ENCODE measurements around the gene CDCP1.

Gene CDCP1, protein sequence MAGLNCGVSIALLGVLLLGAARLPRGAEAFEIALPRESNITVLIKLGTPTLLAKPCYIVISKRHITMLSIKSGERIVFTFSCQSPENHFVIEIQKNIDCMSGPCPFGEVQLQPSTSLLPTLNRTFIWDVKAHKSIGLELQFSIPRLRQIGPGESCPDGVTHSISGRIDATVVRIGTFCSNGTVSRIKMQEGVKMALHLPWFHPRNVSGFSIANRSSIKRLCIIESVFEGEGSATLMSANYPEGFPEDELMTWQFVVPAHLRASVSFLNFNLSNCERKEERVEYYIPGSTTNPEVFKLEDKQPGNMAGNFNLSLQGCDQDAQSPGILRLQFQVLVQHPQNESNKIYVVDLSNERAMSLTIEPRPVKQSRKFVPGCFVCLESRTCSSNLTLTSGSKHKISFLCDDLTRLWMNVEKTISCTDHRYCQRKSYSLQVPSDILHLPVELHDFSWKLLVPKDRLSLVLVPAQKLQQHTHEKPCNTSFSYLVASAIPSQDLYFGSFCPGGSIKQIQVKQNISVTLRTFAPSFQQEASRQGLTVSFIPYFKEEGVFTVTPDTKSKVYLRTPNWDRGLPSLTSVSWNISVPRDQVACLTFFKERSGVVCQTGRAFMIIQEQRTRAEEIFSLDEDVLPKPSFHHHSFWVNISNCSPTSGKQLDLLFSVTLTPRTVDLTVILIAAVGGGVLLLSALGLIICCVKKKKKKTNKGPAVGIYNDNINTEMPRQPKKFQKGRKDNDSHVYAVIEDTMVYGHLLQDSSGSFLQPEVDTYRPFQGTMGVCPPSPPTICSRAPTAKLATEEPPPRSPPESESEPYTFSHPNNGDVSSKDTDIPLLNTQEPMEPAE

DNA sequence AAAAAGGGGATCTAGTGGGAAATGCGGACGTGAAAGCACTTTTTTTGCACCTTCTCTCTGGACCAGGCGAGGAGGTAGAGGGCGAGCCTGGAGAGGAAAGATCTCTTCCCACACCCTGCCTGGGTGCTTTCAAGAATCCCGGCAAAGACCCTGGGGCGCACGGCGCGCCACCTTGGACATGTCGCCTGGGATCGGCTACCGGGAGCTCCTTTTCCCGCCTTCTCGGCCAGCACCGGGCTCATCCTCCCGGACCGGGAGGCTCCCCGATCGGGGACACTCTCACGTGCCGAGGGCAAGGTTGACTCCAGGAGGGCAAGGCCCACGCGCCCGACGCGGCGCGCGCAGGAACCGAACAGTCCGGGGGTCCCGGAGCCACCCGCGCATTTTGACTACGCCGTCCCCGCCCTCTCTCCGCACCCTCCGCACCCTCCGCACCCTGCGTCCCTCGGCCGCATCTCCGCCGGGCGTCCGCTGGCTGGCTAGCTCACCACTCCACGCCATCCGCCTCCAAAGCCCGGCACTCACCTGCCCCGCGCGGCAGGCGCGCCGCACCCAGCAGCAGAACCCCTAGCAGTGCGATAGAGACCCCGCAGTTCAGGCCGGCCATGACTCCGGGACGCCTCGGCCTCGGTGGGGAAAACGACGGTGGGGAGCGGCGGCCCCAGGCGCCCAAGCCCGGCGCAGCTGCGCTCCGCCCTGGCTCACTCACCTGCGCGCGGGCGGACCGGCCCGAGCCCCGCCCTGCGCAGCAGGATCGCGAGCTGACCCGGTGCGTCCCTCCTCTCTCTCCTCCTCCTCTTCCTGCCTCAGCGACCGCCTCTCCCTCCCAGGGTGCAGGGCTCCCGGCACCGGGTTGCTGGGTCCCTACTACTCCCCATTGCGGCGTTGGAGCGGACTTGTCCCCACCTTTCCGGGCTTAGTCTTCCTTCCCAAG lies at the start of gene CDCP1:
TSS of gene CDCP1 (minus strand) at position 698 of the 934 bp plus-strand sequence. CDS start at position 607, 91 bp downstream.
- no peaks in the 10 kb centered on the region for H3K36me3 ChIP-seq (ENCODE audit: insufficient read depth, low read length)
- H3K9me3 ChIP-seq (ENCODE audit: low read depth, low read length): no peaks in the 10 kb centered on the region
- H3K4me3 ChIP-seq: no peak within 1 kb of the TSS
- H3K27ac ChIP-seq: no peak within 1 kb of the TSS
- no peak for DNase-seq (ENCODE audit: low read depth, low spot score)
- no peak within 1 kb of the TSS for H3K9ac ChIP-seq (ENCODE audit: insufficient read length)
- TF ChIP-seq POLR2AphosphoS5 (IDR thresholded peaks at IDR 0.05; ENCODE audit: borderline replicate concordance, low read depth, low read length): no peak

DNA sequence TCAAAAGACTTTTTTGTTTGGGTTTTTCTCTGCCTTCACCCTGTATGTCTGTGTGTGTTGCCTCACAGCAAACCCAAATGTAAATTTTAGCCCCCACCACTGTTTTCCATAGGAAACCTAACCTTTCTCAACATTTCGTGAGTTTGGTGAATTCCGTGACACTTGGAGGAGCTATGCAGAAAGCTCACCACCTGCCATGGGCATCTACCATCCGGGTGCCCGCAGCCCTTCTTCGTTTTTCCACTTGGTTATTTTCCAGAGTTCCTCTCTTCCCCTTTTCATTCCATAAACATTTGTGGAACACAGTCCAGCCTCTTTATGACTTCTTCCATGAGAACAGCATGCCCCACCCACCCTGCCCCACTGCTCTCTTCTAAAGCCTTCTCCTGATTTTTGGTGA lies 48.6 kb upstream of the CDCP1 start:
- H3K9me3 ChIP-seq (ENCODE audit: low read depth, low read length): no peaks in the 10 kb centered on the region
- no peak for DNase-seq (ENCODE audit: low read depth, low spot score)
- H3K27ac ChIP-seq: no peak overlapping the region
- no peak overlapping the region for H3K4me3 ChIP-seq
- H3K36me3 ChIP-seq (ENCODE audit: insufficient read depth, low read length): no peaks in the 10 kb centered on the region
- H3K9ac ChIP-seq (ENCODE audit: insufficient read length): no peak overlapping the region
- TF ChIP-seq POLR2AphosphoS5 (IDR thresholded peaks at IDR 0.05; ENCODE audit: borderline replicate concordance, low read depth, low read length): no peak
- TF ChIP-seq EZH2 (IDR thresholded peaks at IDR 0.05): no peak
- TF ChIP-seq FOXP2 (optimal IDR thresholded peaks at IDR 0.05; ENCODE audit: control extremely low read depth, extremely low read length, insufficient read depth): no peak

DNA sequence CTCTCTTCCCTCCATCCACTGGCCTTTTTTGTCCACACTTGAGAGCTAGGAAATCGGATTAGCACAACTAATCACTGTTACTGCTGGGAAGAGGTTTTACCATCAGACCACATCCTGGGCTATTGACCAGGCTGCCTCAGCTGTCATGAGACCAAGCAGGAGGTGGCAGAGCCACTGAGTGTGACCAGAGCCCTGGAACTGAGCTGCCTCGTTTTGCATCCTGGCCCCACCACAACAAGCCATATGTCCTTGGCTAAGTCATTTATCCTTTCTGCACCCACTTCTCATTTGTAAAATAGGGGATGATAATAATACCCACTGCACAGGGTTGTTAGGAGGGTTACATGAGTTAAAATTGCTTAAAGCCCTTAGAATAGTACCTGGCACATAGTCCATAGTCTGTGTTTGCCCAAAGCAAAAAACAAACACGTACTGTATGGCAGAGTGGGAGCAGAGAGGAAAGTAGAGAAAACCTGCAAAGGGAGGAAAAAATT lies 45.8 kb upstream of the CDCP1 start:
- Histone ChIP-seq H3K27ac (no peak overlapping the region), H3K9ac (ENCODE audit: insufficient read length) (no peak overlapping the region), H3K4me3 (no peak overlapping the region), H3K9me3 (ENCODE audit: low read depth, low read length) (no peaks in the 10 kb centered on the region), H3K36me3 (ENCODE audit: insufficient read depth, low read length) (no peaks in the 10 kb centered on the region)
- DNase-seq (ENCODE audit: low read depth, low spot score): no peak
- no peak for TF ChIP-seq FOXP2 (optimal IDR thresholded peaks at IDR 0.05; ENCODE audit: control extremely low read depth, extremely low read length, insufficient read depth)
- TF ChIP-seq EZH2 (IDR thresholded peaks at IDR 0.05): no peak
- no peak for TF ChIP-seq POLR2AphosphoS5 (IDR thresholded peaks at IDR 0.05; ENCODE audit: borderline replicate concordance, low read depth, low read length)

DNA sequence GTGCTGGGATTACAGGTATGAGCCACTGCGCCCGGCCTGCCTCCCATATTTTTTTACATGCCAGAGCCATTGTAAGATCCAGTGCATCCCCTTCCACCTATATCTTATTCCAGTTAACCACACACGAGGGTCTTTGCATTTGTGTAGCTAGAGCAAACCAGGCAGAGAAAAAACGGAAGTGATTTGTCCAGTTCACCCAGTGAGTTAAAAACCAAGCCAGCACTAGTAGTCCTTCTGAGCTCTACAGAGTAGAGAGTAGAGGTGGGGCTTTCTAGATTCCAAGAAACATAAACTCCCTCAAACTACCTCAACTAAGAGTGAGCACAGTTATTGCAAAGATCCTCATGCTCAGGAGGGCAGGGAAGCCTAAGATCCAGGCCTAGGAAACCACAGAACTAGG lies 45.2 kb upstream of the CDCP1 start:
- H3K36me3 ChIP-seq (ENCODE audit: insufficient read depth, low read length): no peaks in the 10 kb centered on the region
- DNase-seq (ENCODE audit: low read depth, low spot score): no peak
- H3K9ac ChIP-seq (ENCODE audit: insufficient read length): no peak overlapping the region
- H3K4me3 ChIP-seq: no peak overlapping the region
- H3K27ac ChIP-seq: no peak overlapping the region
- TF ChIP-seq POLR2AphosphoS5 (IDR thresholded peaks at IDR 0.05; ENCODE audit: borderline replicate concordance, low read depth, low read length) (no peak), FOXP2 (optimal IDR thresholded peaks at IDR 0.05; ENCODE audit: control extremely low read depth, extremely low read length, insufficient read depth) (no peak), EZH2 (IDR thresholded peaks at IDR 0.05) (no peak)
- H3K9me3 ChIP-seq (ENCODE audit: low read depth, low read length): no peaks in the 10 kb centered on the region

DNA sequence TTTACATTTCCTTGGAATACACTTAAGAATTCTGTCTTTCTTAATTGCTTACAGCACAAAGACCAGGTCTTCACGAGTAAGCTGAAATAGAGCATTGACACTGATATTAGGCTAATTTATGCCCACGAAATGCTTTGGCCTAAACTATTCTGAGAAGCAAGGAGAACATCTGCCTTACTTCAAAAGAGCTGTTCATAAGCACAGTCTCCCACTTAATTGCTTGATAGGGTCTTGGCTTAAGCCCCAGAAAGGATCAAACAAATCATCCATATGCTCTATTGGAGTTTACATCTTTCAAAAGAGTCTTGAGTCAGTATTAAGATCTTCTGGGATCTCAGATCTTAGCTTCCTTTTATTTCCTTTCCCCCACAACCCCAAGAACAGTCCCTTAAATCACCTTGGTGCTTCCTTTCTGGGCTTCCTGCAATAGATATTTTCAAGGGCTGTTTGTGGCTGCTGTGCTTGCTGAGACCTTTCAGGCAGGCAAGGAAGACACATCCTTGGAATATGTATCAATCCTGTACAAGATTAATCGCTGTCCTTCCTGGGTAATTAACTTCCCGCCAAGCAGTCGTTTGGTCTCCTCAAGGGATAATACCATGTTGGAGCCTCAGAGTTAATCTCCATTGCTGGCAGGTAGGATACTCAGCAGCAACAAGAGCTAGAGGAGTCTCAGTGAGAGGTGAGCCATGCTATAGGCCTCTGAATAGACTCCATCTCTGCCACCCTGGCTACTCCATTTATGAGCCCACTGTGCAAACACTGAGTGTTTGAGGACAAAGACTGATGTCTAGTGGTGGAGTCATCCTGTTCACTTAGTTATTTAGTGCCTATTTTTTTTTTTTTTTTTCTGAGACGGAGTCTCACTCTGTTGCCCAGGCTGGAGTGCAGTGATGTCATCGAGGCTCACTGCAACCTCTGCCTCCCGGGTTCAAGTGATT lies 42.8 kb upstream of the CDCP1 start:
- DNase-seq (ENCODE audit: low read depth, low spot score): no peak
- no peak for TF ChIP-seq FOXP2 (optimal IDR thresholded peaks at IDR 0.05; ENCODE audit: control extremely low read depth, extremely low read length, insufficient read depth)
- no peak for TF ChIP-seq POLR2AphosphoS5 (IDR thresholded peaks at IDR 0.05; ENCODE audit: borderline replicate concordance, low read depth, low read length)
- no peak for TF ChIP-seq EZH2 (IDR thresholded peaks at IDR 0.05)
- Histone ChIP-seq H3K36me3 (ENCODE audit: insufficient read depth, low read length) (no peaks in the 10 kb centered on the region), H3K27ac (no peak overlapping the region), H3K9me3 (ENCODE audit: low read depth, low read length) (no peaks in the 10 kb centered on the region), H3K9ac (ENCODE audit: insufficient read length) (no peak overlapping the region), H3K4me3 (no peak overlapping the region)

DNA sequence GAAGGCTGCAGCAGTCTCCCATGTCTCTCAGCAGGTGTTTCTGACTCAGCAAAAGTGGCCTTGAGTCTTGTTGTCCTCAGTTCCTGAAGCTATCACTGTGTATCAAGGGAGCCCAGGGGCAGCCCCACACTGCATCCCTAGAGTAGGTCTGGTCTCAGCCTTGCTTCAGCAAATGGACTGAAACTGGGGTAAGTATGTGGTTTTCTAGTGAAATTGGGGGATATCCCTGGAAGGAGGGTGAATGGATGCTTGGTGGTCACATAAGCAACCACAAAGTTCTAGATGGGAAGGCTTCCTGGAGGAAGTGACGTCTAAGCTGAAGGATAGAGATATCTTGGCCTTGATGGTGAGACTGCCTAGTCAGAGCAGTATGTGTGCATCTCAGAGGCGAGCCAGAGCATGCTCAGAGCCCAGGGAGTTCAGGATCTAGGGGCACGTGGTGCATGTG lies 41.5 kb upstream of the CDCP1 start:
- H3K36me3 ChIP-seq (ENCODE audit: insufficient read depth, low read length): no peaks in the 10 kb centered on the region
- no peak for TF ChIP-seq POLR2AphosphoS5 (IDR thresholded peaks at IDR 0.05; ENCODE audit: borderline replicate concordance, low read depth, low read length)
- TF ChIP-seq FOXP2 (optimal IDR thresholded peaks at IDR 0.05; ENCODE audit: control extremely low read depth, extremely low read length, insufficient read depth): no peak
- no peak for TF ChIP-seq EZH2 (IDR thresholded peaks at IDR 0.05)
- no peak overlapping the region for H3K27ac ChIP-seq
- no peak overlapping the region for H3K4me3 ChIP-seq
- no peaks in the 10 kb centered on the region for H3K9me3 ChIP-seq (ENCODE audit: low read depth, low read length)
- no peak for DNase-seq (ENCODE audit: low read depth, low spot score)
- no peak overlapping the region for H3K9ac ChIP-seq (ENCODE audit: insufficient read length)

DNA sequence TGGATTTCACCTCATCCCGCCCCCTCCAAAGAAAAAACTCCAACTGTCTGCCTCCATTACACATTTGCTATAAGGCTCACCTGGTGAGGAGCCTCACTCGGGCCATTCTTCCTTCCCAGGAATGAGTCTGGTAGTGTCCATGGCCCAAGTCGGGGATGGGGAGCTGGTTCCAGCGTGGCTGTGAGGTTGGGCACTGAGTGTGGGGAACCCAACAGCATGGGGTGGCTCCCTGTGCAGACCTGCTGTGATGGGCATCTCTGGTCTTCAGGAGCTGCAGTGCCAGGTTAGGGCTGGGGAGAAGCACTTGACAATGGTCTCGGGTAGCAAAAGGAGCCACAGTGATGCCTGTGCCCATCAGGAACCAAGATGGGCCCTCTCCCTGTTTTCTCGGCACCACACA lies 40.7 kb upstream of the CDCP1 start:
- H3K4me3 ChIP-seq: no peak overlapping the region
- H3K9me3 ChIP-seq (ENCODE audit: low read depth, low read length): no peaks in the 10 kb centered on the region
- H3K9ac ChIP-seq (ENCODE audit: insufficient read length): no peak overlapping the region
- TF ChIP-seq POLR2AphosphoS5 (IDR thresholded peaks at IDR 0.05; ENCODE audit: borderline replicate concordance, low read depth, low read length): no peak
- no peak for TF ChIP-seq EZH2 (IDR thresholded peaks at IDR 0.05)
- no peak for TF ChIP-seq FOXP2 (optimal IDR thresholded peaks at IDR 0.05; ENCODE audit: control extremely low read depth, extremely low read length, insufficient read depth)
- no peak overlapping the region for H3K27ac ChIP-seq
- H3K36me3 ChIP-seq (ENCODE audit: insufficient read depth, low read length): no peaks in the 10 kb centered on the region
- no peak for DNase-seq (ENCODE audit: low read depth, low spot score)
